ENCODE results near the gene UTP4. TPM values are rescaled to one million over a fixed set of nuclear protein-coding genes. Genes with fewer than 3 reads are reported as not detected.
"Not testable (repeated sequence)": the region's sequence is repeated elsewhere in the genome, so short reads cannot be mapped to it uniquely, and the experiment has no call there.

Gene UTP4
- total and polyA plus RNA-seq, 2 experiments from 2014 or later: 10.0 to 51.6 TPM

GRCh38 chr16:69138608-69139007, 6.2 kb downstream of the UTP4 start:
- H3K27ac ChIP-seq: no peak overlapping the region
- peaks cover 37% of the 10 kb centered on the region for H3K36me3 ChIP-seq
- H3K9me3 ChIP-seq (ENCODE audit: low read depth): no peaks in the 10 kb centered on the region
- no peak for DNase-seq (ENCODE audit: low read depth in 1 of 2, low spot score in 1 of 2)
- no peak overlapping the region for H3K4me3 ChIP-seq
- no peak for TF ChIP-seq CTCF (IDR thresholded peaks at IDR 0.05; ENCODE audit: low read depth, low read length)
- no peaks in the 10 kb centered on the region for H3K4me1 ChIP-seq (ENCODE audit: low read depth)
- H3K27me3 ChIP-seq: no peaks in the 10 kb centered on the region

- not testable (repeated sequence) for H3K9me3 ChIP-seq (ENCODE audit: low read depth); H3K4me3 ChIP-seq; H3K27me3 ChIP-seq; DNase-seq (ENCODE audit: low read depth in 1 of 2, low spot score in 1 of 2); H3K4me1 ChIP-seq (ENCODE audit: low read depth); H3K27ac ChIP-seq
- peaks cover 43% of the 10 kb centered on the region for H3K36me3 ChIP-seq
Measured at GRCh38 chr16:69139464-69139863, 7.0 kb downstream of the UTP4 start.

- no peaks in the 10 kb centered on the region for H3K27me3 ChIP-seq
- no peak overlapping the region for H3K27ac ChIP-seq
- H3K4me1 ChIP-seq (ENCODE audit: low read depth): no peaks in the 10 kb centered on the region
- H3K36me3 ChIP-seq: peaks cover 54% of the 10 kb centered on the region
- H3K9me3 ChIP-seq (ENCODE audit: low read depth): no peaks in the 10 kb centered on the region
- no peak for TF ChIP-seq CTCF (IDR thresholded peaks at IDR 0.05; ENCODE audit: low read depth, low read length)
- no peak for DNase-seq (ENCODE audit: low read depth in 1 of 2, low spot score in 1 of 2)
- no peak overlapping the region for H3K4me3 ChIP-seq
Measured at GRCh38 chr16:69141014-69141413, 8.6 kb downstream of the UTP4 start.

GRCh38 chr16:69141936-69142335, 9.5 kb downstream of the UTP4 start:
- no peak for TF ChIP-seq CTCF (IDR thresholded peaks at IDR 0.05; ENCODE audit: low read depth, low read length)
- H3K27ac ChIP-seq: no peak overlapping the region
- H3K36me3 ChIP-seq: peaks cover 54% of the 10 kb centered on the region

GRCh38 chr16:69143116-69143515, 10.7 kb downstream of the UTP4 start:
- TF ChIP-seq CTCF (IDR thresholded peaks at IDR 0.05; ENCODE audit: low read depth, low read length): no peak

More at GRCh38 chr16:69141936-69142335, 9.5 kb downstream of the UTP4 start:
- no peaks in the 10 kb centered on the region for H3K4me1 ChIP-seq (ENCODE audit: low read depth)
- H3K4me3 ChIP-seq: no peak overlapping the region
- H3K27me3 ChIP-seq: no peaks in the 10 kb centered on the region
- H3K9me3 ChIP-seq (ENCODE audit: low read depth): no peaks in the 10 kb centered on the region
- DNase-seq (ENCODE audit: low read depth in 1 of 2, low spot score in 1 of 2): no peak

GRCh38 chr16:69145658-69146057, 13.2 kb downstream of the UTP4 start:
- Histone ChIP-seq H3K4me3 (no peak overlapping the region), H3K9me3 (ENCODE audit: low read depth) (no peaks in the 10 kb centered on the region), H3K36me3 (peaks cover 45% of the 10 kb centered on the region), H3K27ac (no peak overlapping the region), H3K4me1 (ENCODE audit: low read depth) (no peaks in the 10 kb centered on the region), H3K27me3 (no peaks in the 10 kb centered on the region)
- TF ChIP-seq CTCF (IDR thresholded peaks at IDR 0.05; ENCODE audit: low read depth, low read length): no peak
- peak in 1 of 2 donors; percentile 68 for DNase-seq (ENCODE audit: low read depth in 1 of 2, low spot score in 1 of 2)

More at GRCh38 chr16:69143116-69143515, 10.7 kb downstream of the UTP4 start:
- no peaks in the 10 kb centered on the region for H3K27me3 ChIP-seq
- no peaks in the 10 kb centered on the region for H3K9me3 ChIP-seq (ENCODE audit: low read depth)
- no peak overlapping the region for H3K27ac ChIP-seq
- no peaks in the 10 kb centered on the region for H3K4me1 ChIP-seq (ENCODE audit: low read depth)
- no peak overlapping the region for H3K4me3 ChIP-seq
- H3K36me3 ChIP-seq: peaks cover 51% of the 10 kb centered on the region
- DNase-seq (ENCODE audit: low read depth in 1 of 2, low spot score in 1 of 2): no peak

- H3K4me3 ChIP-seq; H3K4me1 ChIP-seq (ENCODE audit: low read depth); H3K9me3 ChIP-seq (ENCODE audit: low read depth); H3K27ac ChIP-seq; H3K27me3 ChIP-seq; DNase-seq (ENCODE audit: low read depth in 1 of 2, low spot score in 1 of 2): not testable (repeated sequence)
- H3K36me3 ChIP-seq: peaks cover 48% of the 10 kb centered on the region
Measured at GRCh38 chr16:69149621-69150020, 17.2 kb downstream of the UTP4 start.
